A673 (cell line): ENCODE measurements around the gene AEN. TPM values are rescaled to one million over a fixed set of nuclear protein-coding genes. Genes with fewer than 3 reads are reported as not detected.

ENCODE experiments used
- Bru-seq: library from RNA; stranded (reverse); fragments of 400-500 nt; gene quantifications from one replicate; lab custom pipeline; 2021; lab: Mats Ljungman, UMichigan
- BruChase-seq, 2 experiments: library from RNA; stranded (reverse); fragments of 400-500 nt; gene quantifications; one replicate each; lab custom pipeline; 2021; lab: Mats Ljungman, UMichigan
- BruUV-seq: library from RNA; stranded (reverse); fragments of 400-500 nt; replicated peaks from 2 replicates; lab custom pipeline; 2021; lab: Mats Ljungman, UMichigan
- CTCF ChIA-PET: fragments of 300-600 bp; sonication (Branson Sonifier 250); formaldehyde crosslinking; loops from one replicate; lab custom pipeline; 2022; ENCODE audit warnings: antibody characterized with exemption; lab: Charles Lee
- POLR2A ChIA-PET: fragments of 300-600 bp; sonication (Branson Sonifier 250); formaldehyde crosslinking; loops from one replicate; lab custom pipeline; 2022; ENCODE audit warnings: antibody characterized with exemption; ENCODE audit not compliant: low non-redundant PET; lab: Charles Lee
- DNase-seq: peaks from one replicate; pipeline ENCODE4 v3.0.0-alpha.2; 2015; ENCODE audit warnings: low spot score
- H3K27ac ChIP-seq: fragments of 200-600 bp; sonication (generic); 2 replicates; pipeline ENCODE4 v1.5.1; 2016; ENCODE audit warnings: mixed run types, low read depth, mild to moderate bottlenecking, mixed read lengths, antibody characterized with exemption, low read length; ENCODE audit not compliant: poor library complexity, severe bottlenecking
- H3K27me3 ChIP-seq: fragments of 200-600 bp; sonication (generic); replicated peaks from 2 replicates; pipeline ENCODE4 v1.6.1; 2017; ENCODE audit warnings: mixed run types, low read depth, mild to moderate bottlenecking, mixed read lengths, antibody characterized with exemption, low read length; ENCODE audit not compliant: insufficient read depth, poor library complexity
- H3K36me3 ChIP-seq: fragments of 200-600 bp; sonication (generic); 2 replicates; pipeline ENCODE4 v1.6.1; 2016; ENCODE audit warnings: mixed run types, mild to moderate bottlenecking, mixed read lengths, antibody characterized with exemption, low read length; ENCODE audit not compliant: insufficient read depth, poor library complexity, severe bottlenecking
- H3K4me1 ChIP-seq: fragments of 200-600 bp; sonication (generic); 2 replicates; pipeline ENCODE4 v1.6.1; 2017; ENCODE audit warnings: mixed run types, mild to moderate bottlenecking, mixed read lengths, antibody characterized with exemption, low read length; ENCODE audit not compliant: insufficient read depth, poor library complexity, severe bottlenecking
- H3K4me3 ChIP-seq: fragments of 200-600 bp; sonication (generic); 2 replicates; pipeline ENCODE4 v1.5.1; 2016; ENCODE audit warnings: low read depth, mixed run types, mild to moderate bottlenecking, mixed read lengths, low read length; ENCODE audit not compliant: poor library complexity, severe bottlenecking
- H3K9me3 ChIP-seq: fragments of 200-600 bp; sonication (generic); 2 replicates; pipeline ENCODE4 v1.6.1; 2016; ENCODE audit warnings: mixed run types, low read depth, mild to moderate bottlenecking, mixed read lengths, antibody characterized with exemption, low read length; ENCODE audit not compliant: poor library complexity, severe bottlenecking
- EZH2 ChIP-seq: fragments of 200-600 bp; sonication (generic); IDR thresholded peaks from 2 replicates; pipeline ENCODE4 v1.6.1; 2017; ENCODE audit warnings: borderline replicate concordance, low read depth, mild to moderate bottlenecking, mixed read lengths, antibody characterized with exemption, low read length; ENCODE audit not compliant: poor library complexity, severe bottlenecking
- intact Hi-C: fragments of 100-400 bp; cut with micrococcal nuclease; formaldehyde crosslinking; loops from one replicate; pipeline ENCODE4 v1.10.0; 2022; ENCODE audit not compliant: unreplicated experiment
- long read RNA-seq: library from polyadenylated mRNA; stranded (forward); transcript quantifications from one replicate; pipeline ENCODE4 v2.0.0, GENCODE V29; 2022
- total RNA-seq: library from RNA; stranded (reverse); gene quantifications from 2 replicates; pipeline ENCODE4 v1.2.3, GENCODE V29; 2021
- TF ChIP-seq, protein P1 (sequence below): fragments of 300-800, 200-600 bp; sonication (generic); conservative IDR thresholded peaks from 2 replicates; pipeline ENCODE4 v1.5.1; 2017; ENCODE audit warnings: low read depth, mild to moderate bottlenecking, antibody characterized with exemption, low read length, moderate library complexity, mixed read lengths

Gene AEN, protein sequence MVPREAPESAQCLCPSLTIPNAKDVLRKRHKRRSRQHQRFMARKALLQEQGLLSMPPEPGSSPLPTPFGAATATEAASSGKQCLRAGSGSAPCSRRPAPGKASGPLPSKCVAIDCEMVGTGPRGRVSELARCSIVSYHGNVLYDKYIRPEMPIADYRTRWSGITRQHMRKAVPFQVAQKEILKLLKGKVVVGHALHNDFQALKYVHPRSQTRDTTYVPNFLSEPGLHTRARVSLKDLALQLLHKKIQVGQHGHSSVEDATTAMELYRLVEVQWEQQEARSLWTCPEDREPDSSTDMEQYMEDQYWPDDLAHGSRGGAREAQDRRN
- total RNA-seq (44.4 and 52.4 TPM in 2 replicates), Bru-seq, nascent RNA (percentile 89 among the genes with signal in this experiment), BruChase-seq, experiment 1, labeled RNA remaining after a 2-hour chase (percentile 93 among the genes with signal in this experiment), BruChase-seq, experiment 2, labeled RNA remaining after a 6-hour chase (percentile 76 among the genes with signal in this experiment)
- long read RNA-seq, transcript AEN-201 (4 exons, 3,117 nt) = major isoform, 116 of 161 reads
- long read RNA-seq, partial matches to known transcripts = 29 of 161 reads
- long read RNA-seq, other reads (novel, unspliced or antisense) = 16 of 161 reads

- H3K4me3 ChIP-seq = peak within 1 kb of the TSS; percentile 86
- H3K9me3 ChIP-seq = no peaks in the 10 kb centered on the region
- peak within 1 kb of the TSS; percentile 96 for H3K27ac ChIP-seq
- peaks cover 16% of the 10 kb centered on the region for H3K4me1 ChIP-seq
- peaks cover 2% of the 10 kb centered on the region for H3K36me3 ChIP-seq
- peak; percentile 96 for DNase-seq
- CTCF ChIA-PET = no interaction called here
- no peaks in the 10 kb centered on the region for H3K27me3 ChIP-seq
- TF ChIP-seq EZH2 = no peak
- POLR2A ChIA-PET = no interaction called here
- BruUV-seq = no TSS peak
- intact Hi-C loops = loop anchor here (5.0 kb wide), 1 partner anchor 211 kb away; no protein-coding TSS in a partner anchor
Measured at GRCh38 chr15:88620995-88621772, at the start of gene AEN. AEN (plus strand) TSS chr15:88621340; CDS start chr15:88626210, 4,870 bp downstream.

DNA sequence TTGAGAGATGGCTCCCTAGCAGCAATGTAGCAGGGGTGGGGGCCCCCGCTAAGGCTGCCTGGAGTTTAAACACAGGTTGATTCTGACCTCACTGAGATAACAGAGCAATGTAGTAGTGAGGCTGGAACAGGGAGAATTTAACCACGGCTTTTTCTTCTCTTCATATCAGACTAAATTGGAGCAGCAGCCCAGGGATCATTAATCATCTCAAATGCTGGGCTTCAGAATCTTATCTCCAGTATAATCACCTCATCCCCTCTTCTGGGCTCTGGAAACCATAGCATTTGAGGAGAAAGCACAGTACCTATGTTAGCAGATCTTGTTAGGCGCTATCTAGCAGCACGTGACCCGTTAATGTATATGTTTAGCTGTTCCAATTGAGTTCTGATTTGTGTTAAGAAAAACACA, 49.3 kb upstream of the AEN start:
- no peak for DNase-seq
- Histone ChIP-seq H3K9me3 (no peaks in the 10 kb centered on the region), H3K36me3 (no peaks in the 10 kb centered on the region), H3K27ac (no peak overlapping the region), H3K4me3 (no peak overlapping the region), H3K4me1 (no peaks in the 10 kb centered on the region), H3K27me3 (peaks cover 17% of the 10 kb centered on the region)
- TF ChIP-seq, protein P1, sequence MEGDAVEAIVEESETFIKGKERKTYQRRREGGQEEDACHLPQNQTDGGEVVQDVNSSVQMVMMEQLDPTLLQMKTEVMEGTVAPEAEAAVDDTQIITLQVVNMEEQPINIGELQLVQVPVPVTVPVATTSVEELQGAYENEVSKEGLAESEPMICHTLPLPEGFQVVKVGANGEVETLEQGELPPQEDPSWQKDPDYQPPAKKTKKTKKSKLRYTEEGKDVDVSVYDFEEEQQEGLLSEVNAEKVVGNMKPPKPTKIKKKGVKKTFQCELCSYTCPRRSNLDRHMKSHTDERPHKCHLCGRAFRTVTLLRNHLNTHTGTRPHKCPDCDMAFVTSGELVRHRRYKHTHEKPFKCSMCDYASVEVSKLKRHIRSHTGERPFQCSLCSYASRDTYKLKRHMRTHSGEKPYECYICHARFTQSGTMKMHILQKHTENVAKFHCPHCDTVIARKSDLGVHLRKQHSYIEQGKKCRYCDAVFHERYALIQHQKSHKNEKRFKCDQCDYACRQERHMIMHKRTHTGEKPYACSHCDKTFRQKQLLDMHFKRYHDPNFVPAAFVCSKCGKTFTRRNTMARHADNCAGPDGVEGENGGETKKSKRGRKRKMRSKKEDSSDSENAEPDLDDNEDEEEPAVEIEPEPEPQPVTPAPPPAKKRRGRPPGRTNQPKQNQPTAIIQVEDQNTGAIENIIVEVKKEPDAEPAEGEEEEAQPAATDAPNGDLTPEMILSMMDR = no peak
- no peak for TF ChIP-seq EZH2
- CTCF ChIA-PET = no interaction called here
- no TSS peak for BruUV-seq
- intact Hi-C loops = no loop called here
- POLR2A ChIA-PET = no interaction called here

DNA sequence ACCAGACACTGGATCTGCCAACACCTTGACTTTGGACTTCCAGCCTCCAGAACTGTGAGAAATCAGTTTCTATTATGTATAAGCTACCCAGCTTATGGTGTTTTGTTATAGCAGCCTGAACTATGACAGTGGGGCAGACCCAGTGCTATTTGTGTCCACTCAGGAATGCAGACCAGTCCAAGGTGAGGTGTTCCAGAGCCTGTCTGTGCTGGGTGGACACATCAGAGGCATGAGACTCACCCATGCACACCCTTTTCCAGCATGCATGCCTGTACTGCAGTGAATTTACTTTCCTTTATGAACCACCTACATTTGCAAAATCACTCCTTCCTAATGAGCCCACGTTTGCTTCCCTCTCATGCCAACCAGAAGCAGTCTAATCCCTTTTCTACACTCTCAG, 47.1 kb upstream of the AEN start:
- Histone ChIP-seq H3K27ac (no peak overlapping the region), H3K27me3 (peaks cover 17% of the 10 kb centered on the region), H3K4me3 (no peak overlapping the region), H3K9me3 (no peaks in the 10 kb centered on the region), H3K36me3 (no peaks in the 10 kb centered on the region), H3K4me1 (no peaks in the 10 kb centered on the region)
- CTCF ChIA-PET = interaction anchor here (0.6 kb wide), 1 partner anchor 51 kb away, joined by 3 read pairs; no protein-coding TSS in a partner anchor
- intact Hi-C loops = no loop called here
- no peak for TF ChIP-seq EZH2
- TF ChIP-seq, protein P1 = no peak
- no TSS peak for BruUV-seq
- POLR2A ChIA-PET = no interaction called here
- no peak for DNase-seq
